Measurements from ENCODE around the gene OCA2.

GRCh38 chr15:28101983-28102441, 2.9 kb upstream of the OCA2 start:
- TF ChIP-seq ZNF274 (IDR thresholded peaks at IDR 0.05; ENCODE audit: low read depth, low read length), result no peak
- TF ChIP-seq YY1 (IDR thresholded peaks at IDR 0.05; ENCODE audit: insufficient read depth, insufficient read length), result no peak

Data from NT2/D1 (cell line).